Measurements from ENCODE around the gene MEF2A. TPM values are rescaled to one million over a fixed set of nuclear protein-coding genes. Genes with fewer than 3 reads are reported as not detected.

The MEF2A gene
- polyA plus RNA-seq, 3 donors, result 20.3 to 61.8 (median 33.5) TPM

DNA sequence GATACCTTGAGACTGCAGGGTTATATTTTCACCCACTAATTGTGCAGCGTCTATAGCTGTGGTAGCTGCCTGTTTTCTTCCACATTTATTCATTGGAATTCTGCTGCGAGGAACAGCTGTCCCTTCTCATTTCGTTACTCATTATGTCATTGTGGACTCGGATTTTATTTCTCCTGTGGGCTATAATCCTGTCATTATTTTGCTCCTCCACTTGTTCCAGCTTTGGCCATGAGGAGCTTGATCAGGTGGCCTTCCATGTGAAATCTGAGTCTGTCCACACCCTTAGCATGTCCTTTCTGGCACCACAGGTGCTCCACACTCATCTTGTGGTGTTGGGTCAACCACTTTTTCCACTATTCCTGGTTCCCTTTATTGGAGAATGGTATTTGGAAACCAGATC lies 152.6 kb downstream of the MEF2A start:
- Mint-ChIP-seq H3K27ac (no peak overlapping the region), H3K4me1 (peaks cover 20% of the 10 kb centered on the region), H3K36me3 (peaks cover 35 to 43% of the 10 kb centered on the region in 2 donors), H3K9me3 (peaks cover 0 to 3% (median 0%) of the 10 kb centered on the region in 7 donors), H3K27me3 (ENCODE audit: low read depth in 3 of 3) (peaks cover 3 to 7% (median 4%) of the 10 kb centered on the region in 3 donors), H3K4me3 (no peak overlapping the region)
- DNase-seq, result no peak
- peaks cover 24 to 42% of the 10 kb centered on the region in 2 donors for H3K36me3 ChIP-seq (replicated peaks in 1 of 2; ENCODE audit: control insufficient read depth in 1 of 2, insufficient read depth in 2 of 2, low read length in 2 of 2)
- H3K79me2 ChIP-seq (ENCODE audit: insufficient read depth, low read length), result no peaks in the 10 kb centered on the region
- no peak overlapping the region for H2AFZ ChIP-seq (ENCODE audit: insufficient read depth, low read depth, low read length, poor library complexity, severe bottlenecking)
- H3K27me3 ChIP-seq (ENCODE audit: control insufficient read depth in 2 of 2, insufficient read depth in 2 of 2, low read length in 2 of 2), result no peaks in the 10 kb centered on the region
- H3K27ac ChIP-seq (ENCODE audit: low read depth in 1 of 2, low read length in 2 of 2), result no peak overlapping the region
- TF ChIP-seq, protein P1, sequence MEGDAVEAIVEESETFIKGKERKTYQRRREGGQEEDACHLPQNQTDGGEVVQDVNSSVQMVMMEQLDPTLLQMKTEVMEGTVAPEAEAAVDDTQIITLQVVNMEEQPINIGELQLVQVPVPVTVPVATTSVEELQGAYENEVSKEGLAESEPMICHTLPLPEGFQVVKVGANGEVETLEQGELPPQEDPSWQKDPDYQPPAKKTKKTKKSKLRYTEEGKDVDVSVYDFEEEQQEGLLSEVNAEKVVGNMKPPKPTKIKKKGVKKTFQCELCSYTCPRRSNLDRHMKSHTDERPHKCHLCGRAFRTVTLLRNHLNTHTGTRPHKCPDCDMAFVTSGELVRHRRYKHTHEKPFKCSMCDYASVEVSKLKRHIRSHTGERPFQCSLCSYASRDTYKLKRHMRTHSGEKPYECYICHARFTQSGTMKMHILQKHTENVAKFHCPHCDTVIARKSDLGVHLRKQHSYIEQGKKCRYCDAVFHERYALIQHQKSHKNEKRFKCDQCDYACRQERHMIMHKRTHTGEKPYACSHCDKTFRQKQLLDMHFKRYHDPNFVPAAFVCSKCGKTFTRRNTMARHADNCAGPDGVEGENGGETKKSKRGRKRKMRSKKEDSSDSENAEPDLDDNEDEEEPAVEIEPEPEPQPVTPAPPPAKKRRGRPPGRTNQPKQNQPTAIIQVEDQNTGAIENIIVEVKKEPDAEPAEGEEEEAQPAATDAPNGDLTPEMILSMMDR (IDR thresholded peaks at IDR 0.05), result no peak
- no peak overlapping the region for H3K9ac ChIP-seq (ENCODE audit: insufficient read depth, low read length, poor library complexity, severe bottlenecking)
- intact Hi-C loops (cut with micrococcal nuclease), result no loop called here
- H3K4me2 ChIP-seq (replicated peaks; ENCODE audit: extremely low read depth, low read length, poor library complexity, severe bottlenecking), result no peak overlapping the region
- WGBS (ENCODE audit: insufficient coverage), result 94% methylated on average over 3 of the region's 4 CpGs
- H3K9me3 ChIP-seq (replicated peaks in 1 of 2; ENCODE audit: control insufficient read depth in 1 of 2, insufficient read depth in 1 of 2, low read length in 2 of 2), result no peaks in the 10 kb centered on the region
- no peak overlapping the region for H3K4me3 ChIP-seq (replicated peaks in 1 of 3; ENCODE audit: low read depth in 2 of 3, low read length in 3 of 3)
- peaks cover 24% of the 10 kb centered on the region for H4K20me1 ChIP-seq (ENCODE audit: insufficient read depth, low read length)
- H3K4me1 ChIP-seq (ENCODE audit: control insufficient read depth in 1 of 2, insufficient read depth in 2 of 2, low read length in 2 of 2), result no peaks in the 10 kb centered on the region

DNA sequence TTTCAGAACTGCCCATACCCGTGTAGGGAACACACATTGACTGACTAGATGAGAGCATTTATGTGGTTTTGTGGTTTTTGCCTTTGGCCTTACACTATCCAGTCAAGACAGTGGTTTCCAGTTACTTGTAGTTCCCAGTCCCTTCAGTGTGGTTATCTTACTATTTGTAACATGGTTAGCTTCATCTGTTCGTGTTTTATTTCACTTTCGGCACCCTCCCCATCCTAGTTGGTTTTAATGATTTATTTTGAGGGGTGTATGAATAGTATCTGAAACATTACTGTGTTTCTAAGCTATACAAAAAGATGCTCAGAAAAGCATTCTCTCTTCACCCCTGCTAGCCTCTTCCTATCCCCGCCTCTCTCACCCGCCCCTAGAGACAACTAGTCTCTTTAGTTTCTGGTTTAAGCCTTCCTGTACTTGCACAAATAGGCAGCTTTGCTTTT lies 153.3 kb downstream of the MEF2A start:
- WGBS (ENCODE audit: insufficient coverage), result no CpG with 5 or more reads among the region's 5 CpGs
- no peak overlapping the region for H3K4me3 ChIP-seq (replicated peaks in 1 of 3; ENCODE audit: low read depth in 2 of 3, low read length in 3 of 3)
- no peak overlapping the region for H3K27ac Mint-ChIP-seq
- no peak overlapping the region for H3K27ac ChIP-seq (ENCODE audit: low read depth in 1 of 2, low read length in 2 of 2)
- no peaks in the 10 kb centered on the region for H3K27me3 ChIP-seq (ENCODE audit: control insufficient read depth in 2 of 2, insufficient read depth in 2 of 2, low read length in 2 of 2)
- H3K27me3 Mint-ChIP-seq (ENCODE audit: low read depth in 3 of 3), result peaks cover 3 to 7% (median 4%) of the 10 kb centered on the region in 3 donors
- TF ChIP-seq, protein P1 (IDR thresholded peaks at IDR 0.05), result no peak
- peaks cover 0 to 3% (median 0%) of the 10 kb centered on the region in 7 donors for H3K9me3 Mint-ChIP-seq
- H3K4me1 Mint-ChIP-seq, result peaks cover 20% of the 10 kb centered on the region
- no peak overlapping the region for H3K9ac ChIP-seq (ENCODE audit: insufficient read depth, low read length, poor library complexity, severe bottlenecking)
- H3K79me2 ChIP-seq (ENCODE audit: insufficient read depth, low read length), result no peaks in the 10 kb centered on the region
- peaks cover 20% of the 10 kb centered on the region for H4K20me1 ChIP-seq (ENCODE audit: insufficient read depth, low read length)
- intact Hi-C loops (cut with micrococcal nuclease), result no loop called here
- H3K9me3 ChIP-seq (replicated peaks in 1 of 2; ENCODE audit: control insufficient read depth in 1 of 2, insufficient read depth in 1 of 2, low read length in 2 of 2), result no peaks in the 10 kb centered on the region
- no peak overlapping the region for H2AFZ ChIP-seq (ENCODE audit: insufficient read depth, low read depth, low read length, poor library complexity, severe bottlenecking)
- H3K36me3 Mint-ChIP-seq, result peaks cover 29 to 37% of the 10 kb centered on the region in 2 donors
- DNase-seq, result no peak
- no peak overlapping the region for H3K4me3 Mint-ChIP-seq
- H3K4me1 ChIP-seq (ENCODE audit: control insufficient read depth in 1 of 2, insufficient read depth in 2 of 2, low read length in 2 of 2), result no peaks in the 10 kb centered on the region
- no peak overlapping the region for H3K4me2 ChIP-seq (replicated peaks; ENCODE audit: extremely low read depth, low read length, poor library complexity, severe bottlenecking)
- peaks cover 19 to 35% of the 10 kb centered on the region in 2 donors for H3K36me3 ChIP-seq (replicated peaks in 1 of 2; ENCODE audit: control insufficient read depth in 1 of 2, insufficient read depth in 2 of 2, low read length in 2 of 2)
